NCI-H1417 (cell line): ENCODE results near the gene CKLF.
"Not testable (repeated sequence)": the region's sequence is repeated elsewhere in the genome, so short reads cannot be mapped to it uniquely, and the experiment has no call there.

ENCODE experiments used
- DNase-seq, 3 experiments: peaks; one replicate each; lab custom pipeline; 2025; lab: John Stamatoyannopoulos, UW

CKLF gene

GRCh38 chr16:66569131-66569530 is 16.8 kb downstream of the CKLF start:
- DNase-seq, result no peak

- no peak for DNase-seq
Observed at GRCh38 chr16:66569827-66570405, 17.5 kb downstream of the CKLF start.

- no peak for DNase-seq
Observed at GRCh38 chr16:66572356-66572755, 20.0 kb downstream of the CKLF start.

GRCh38 chr16:66574081-66574480 is 21.7 kb downstream of the CKLF start:
- DNase-seq, result no peak

- no peak for DNase-seq
Observed at GRCh38 chr16:66574531-66574930, 22.2 kb downstream of the CKLF start.

GRCh38 chr16:66575060-66575459 is 22.7 kb downstream of the CKLF start:
- DNase-seq, result no peak

- no peak for DNase-seq
Observed at GRCh38 chr16:66576296-66576695, 23.9 kb downstream of the CKLF start.

GRCh38 chr16:66578651-66579531 is 26.5 kb downstream of the CKLF start, which contains the start of gene CMTM2:
CMTM2 (plus strand) TSS chr16:66579463; CDS start chr16:66579608, 145 bp downstream.
- no peak for DNase-seq

GRCh38 chr16:66580605-66581209 is 28.3 kb downstream of the CKLF start:
- DNase-seq, result no peak

- no peak for DNase-seq
Observed at GRCh38 chr16:66581246-66581952, 29.0 kb downstream of the CKLF start.

GRCh38 chr16:66585481-66586239 is 33.3 kb downstream of the CKLF start:
- DNase-seq, result no peak

- no peak for DNase-seq
Observed at GRCh38 chr16:66587881-66588600, 35.7 kb downstream of the CKLF start.

GRCh38 chr16:66588981-66589713 is 36.8 kb downstream of the CKLF start:
- no peak for DNase-seq

- no peak for DNase-seq
Observed at GRCh38 chr16:66590322-66590721, 37.9 kb downstream of the CKLF start.

GRCh38 chr16:66591018-66591417 is 38.6 kb downstream of the CKLF start:
- DNase-seq, result no peak

GRCh38 chr16:66592241-66592640 is 39.9 kb downstream of the CKLF start:
- no peak for DNase-seq

- DNase-seq, result no peak
Observed at GRCh38 chr16:66592814-66593213, 40.4 kb downstream of the CKLF start.

GRCh38 chr16:66594739-66595138 is 42.4 kb downstream of the CKLF start:
- no peak for DNase-seq

GRCh38 chr16:66596559-66596958 is 44.2 kb downstream of the CKLF start:
- not testable (repeated sequence) for DNase-seq
